ENCODE measurements around the gene CLDN8.

CLDN8 gene

DNA sequence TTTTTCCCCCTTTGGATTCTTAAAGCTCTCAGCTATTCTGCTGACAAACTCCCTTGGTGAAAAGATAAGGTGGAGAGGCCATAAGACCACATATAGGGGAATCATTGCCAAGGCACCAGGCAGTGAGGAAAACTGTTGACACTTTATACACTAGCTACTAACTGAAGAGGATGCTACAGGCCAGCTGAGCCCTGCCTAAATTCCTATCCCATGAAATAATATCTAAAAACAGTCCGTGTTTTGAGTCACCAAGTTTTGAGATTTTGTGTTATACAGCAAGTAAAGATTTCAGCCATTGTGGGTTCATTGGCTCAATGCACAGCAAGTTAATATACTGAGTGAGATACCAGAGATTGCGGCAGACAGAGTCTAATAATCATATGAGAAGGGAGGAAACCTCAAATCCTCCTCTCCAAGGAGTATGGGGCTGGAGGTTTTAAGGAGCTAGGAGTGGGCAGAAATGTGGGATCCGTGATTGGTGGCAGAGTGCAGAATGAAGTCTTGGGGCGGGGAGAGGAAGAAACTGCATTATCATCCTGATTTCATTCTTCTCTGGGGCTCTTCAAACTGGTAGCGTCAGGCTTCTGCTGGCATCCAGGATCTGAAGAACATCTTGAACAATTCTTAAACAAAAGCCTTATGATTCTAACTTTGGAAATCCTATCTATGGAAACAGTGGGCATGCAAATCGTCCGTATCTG is 9.2 kb downstream of the CLDN8 start:
- DNase-seq (ENCODE audit: low read depth in 2 of 2) = no peak

DNA sequence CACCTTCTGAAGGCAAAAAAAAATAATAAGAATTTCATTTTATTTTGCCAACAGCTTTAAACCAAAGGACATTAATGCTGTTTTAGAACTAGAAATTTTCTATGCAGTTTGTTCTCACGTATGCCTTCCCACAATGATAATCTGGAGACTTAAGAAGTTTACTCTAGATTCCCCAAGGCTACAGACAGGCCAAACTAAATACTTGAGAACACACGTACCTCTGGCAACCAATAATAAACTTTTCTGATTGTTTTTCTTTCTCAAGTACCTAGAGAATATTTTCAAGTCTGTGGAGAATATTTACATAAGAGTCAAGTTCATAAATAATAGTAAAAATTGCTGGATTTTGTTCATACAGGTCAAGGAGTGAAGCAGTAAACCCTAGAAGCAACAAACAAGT is 15.9 kb downstream of the CLDN8 start:
- DNase-seq (ENCODE audit: low read depth in 2 of 2) = no peak

DNA sequence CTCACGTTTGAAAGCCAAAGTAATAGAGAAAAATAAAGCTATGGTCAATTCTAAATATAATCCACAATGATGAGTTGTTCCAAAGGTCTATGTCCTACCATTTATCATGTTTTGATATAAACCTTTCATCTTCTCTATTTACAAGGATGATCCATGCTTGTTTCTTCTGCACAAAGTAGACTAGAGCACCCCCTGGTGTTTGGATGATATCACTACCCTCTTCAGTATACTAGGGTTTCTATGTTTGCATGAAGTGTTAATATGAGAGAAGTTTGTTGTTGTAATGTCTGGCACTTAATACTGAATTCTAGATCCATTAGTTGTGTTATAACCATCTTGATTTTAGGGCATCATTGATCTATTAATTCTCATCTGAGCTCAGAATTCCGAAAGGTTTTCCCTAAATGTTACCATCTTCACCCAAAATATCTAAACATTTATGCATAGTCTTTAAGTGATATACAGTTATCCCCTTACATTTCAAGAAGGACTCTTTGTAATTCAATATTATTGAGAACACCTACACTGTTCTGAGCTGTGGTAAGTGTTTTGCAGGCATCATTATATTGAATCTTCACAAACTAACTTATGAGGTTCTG is 21.1 kb downstream of the CLDN8 start:
- DNase-seq (ENCODE audit: low read depth in 2 of 2) = no peak

DNA sequence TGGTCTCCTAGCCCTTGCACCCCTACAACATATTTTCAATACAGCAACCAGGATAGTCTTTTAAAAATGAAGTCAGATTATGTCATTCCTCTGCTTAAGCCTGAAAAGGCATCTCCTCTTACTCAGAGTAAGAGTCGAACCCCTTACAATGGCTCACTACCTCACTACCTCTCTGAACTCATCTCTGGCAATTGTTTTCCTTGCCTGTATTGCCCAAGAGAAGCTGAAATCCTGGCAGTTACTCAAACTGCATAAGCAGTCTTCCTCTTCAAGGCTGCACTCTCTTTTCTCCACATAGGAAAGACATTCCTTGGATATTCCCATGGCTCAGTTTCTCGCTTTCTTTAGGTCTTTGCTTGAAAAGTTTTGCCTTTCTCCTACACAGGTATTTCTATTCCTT is 22.7 kb downstream of the CLDN8 start:
- DNase-seq (ENCODE audit: low read depth in 2 of 2) = no peak

DNA sequence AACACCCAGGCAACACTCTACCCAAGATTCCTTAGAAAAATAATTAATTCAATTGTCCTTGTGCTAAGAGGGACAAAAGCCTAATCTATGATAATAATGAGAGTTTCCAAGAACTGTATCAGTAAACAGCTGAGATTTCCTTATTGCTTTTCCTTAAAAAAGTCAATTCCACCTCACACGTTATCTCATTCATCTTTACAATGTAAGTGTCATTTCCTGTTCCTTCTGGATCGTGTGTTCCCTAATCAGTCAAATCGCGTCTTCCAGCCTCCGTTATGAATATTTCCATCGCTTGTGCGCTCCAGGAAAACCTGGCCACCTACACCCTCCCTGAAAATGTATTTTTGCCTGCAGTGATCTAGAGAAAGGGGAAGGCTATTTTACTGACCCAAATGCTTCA is 25.3 kb downstream of the CLDN8 start:
- DNase-seq (ENCODE audit: low read depth in 2 of 2) = no peak

DNA sequence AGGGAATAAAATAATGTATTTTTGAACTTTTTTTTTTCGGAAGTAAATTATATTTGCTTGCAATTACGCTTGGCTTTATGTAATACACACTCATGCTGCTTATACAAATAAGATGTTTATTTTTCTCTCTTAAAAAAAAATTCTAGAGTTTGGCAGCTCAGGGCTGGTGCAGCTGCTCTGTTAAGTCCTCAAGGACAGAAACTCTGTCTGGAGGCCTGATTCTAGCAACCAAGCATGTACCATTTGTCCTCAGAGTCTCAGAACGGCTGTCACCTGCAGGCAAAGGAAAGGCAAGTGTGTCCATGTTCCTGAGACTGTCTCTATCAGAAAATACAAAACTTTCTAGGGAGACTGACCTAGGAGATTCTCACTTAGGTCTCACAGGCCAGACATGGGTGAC is 26.1 kb downstream of the CLDN8 start:
- DNase-seq (ENCODE audit: low read depth in 2 of 2) = no peak

DNA sequence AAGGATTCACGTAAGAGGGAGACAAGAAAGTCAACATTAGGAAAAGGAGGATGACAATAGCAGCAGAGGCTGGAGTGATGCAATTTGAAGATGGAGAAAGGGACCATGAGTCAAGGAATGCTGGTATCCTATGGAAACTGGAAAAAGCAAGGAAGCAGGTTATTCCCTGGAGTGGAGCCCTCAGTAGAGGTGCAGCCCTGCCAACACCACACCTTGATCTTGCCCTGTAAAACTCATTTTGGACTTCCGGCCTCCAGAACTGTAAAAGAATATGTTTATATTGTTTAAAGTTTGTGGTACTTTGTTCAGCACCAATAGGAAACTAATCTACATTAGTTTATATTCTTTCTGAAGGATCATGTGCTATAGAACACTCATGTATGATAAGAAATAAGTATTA is 29.7 kb downstream of the CLDN8 start:
- no peak for DNase-seq (ENCODE audit: low read depth in 2 of 2)

DNA sequence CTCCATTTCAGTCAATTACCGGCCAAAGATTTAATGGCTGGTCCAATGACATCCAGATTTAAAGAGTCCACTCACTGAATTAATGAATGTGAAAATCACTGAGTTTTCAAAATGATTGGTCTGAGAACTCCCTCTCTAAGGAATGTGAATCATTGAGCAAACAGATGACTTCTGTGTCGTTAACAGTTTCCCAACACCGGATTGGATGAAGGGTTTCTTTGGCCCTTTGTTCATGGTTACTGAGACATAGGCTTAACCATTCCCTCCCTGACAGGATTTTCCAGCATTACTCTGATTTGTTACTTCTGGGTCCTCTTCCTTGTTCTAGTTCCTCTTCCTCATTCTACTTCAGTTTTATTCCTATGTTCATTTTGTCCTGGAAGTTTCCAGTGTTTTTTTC is 47.8 kb downstream of the CLDN8 start:
- no peak for DNase-seq (ENCODE audit: low read depth in 2 of 2)

DNA sequence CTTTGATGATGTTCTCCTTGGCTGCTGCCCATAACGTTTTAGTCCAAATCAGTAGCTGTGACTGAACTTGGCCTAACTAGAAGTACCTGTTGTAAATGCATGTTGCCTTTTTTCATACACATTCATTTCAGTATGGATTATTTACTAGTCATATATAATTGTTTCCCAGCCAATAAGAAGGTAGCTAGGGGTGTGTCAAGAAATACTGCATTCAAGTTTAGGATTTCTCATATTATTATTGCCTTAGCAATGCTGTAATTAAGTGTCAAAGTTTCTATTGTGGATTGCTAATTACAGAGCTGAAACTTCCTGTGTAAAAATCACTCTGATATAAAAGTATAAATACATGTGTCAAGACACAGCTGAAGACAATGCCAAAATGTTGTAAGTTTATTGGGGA is 49.2 kb downstream of the CLDN8 start, which contains the start of gene CLDN17:
CLDN17 (minus strand) TSS at position 101 of the 400 bp plus-strand sequence. CDS start 188 bp downstream, outside the sequence.
- no peak for DNase-seq (ENCODE audit: low read depth in 2 of 2)

DNA sequence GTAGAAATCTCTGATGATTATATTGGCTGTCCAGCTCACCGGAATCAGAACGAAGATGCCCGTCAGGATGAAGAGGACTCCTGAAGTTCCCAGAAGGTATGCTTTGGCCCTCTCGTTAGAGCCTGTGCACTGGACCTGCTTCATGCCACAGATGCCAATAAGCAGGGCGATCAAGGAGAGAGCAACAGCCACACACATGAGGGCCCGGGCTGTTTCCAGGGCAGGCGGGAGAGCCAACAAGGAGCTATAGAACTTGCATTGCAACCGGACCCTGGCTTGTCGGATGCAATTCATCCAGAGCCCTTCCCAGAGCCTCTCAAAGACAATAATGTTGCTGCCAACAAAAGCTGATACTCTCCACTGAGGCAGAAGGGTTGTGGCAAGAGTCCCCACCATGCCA is 49.7 kb downstream of the CLDN8 start:
- no peak for DNase-seq (ENCODE audit: low read depth in 2 of 2)

DNA sequence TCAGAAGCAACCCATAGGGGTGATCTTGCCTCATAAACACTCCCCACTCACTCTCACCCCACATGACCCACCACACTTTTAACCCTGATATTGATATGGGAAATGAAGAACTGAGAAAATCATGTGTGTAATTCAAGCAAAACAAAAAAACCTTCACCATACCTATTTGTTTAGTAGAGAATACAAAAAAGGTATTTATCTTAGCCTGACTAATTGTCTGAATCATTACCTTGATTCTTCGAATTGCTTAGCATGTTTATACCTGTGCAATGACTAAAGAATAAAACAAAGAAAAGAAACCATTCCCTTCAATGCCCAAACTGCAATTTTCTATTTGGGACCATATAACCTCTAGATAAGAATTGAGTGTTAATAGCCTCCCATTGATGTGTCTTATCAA is 51.1 kb downstream of the CLDN8 start:
- DNase-seq (ENCODE audit: low read depth in 2 of 2) = no peak
